KMS-11 (cell line): ENCODE measurements around the gene DHX30.

Experiments used
- H2AFZ ChIP-seq: fragments of 200-600 bp; sonication (generic); 2 replicates; pipeline ENCODE4 v1.6.1; 2016; ENCODE audit warnings: antibody characterized with exemption, mixed run types, low read depth
- H3K27ac ChIP-seq: fragments of 200-600 bp; sonication (generic); 2 replicates; pipeline ENCODE4 v1.6.1; 2016; ENCODE audit warnings: mild to moderate bottlenecking, mixed run types
- H3K27me3 ChIP-seq: fragments of 200-600 bp; sonication (generic); 2 replicates; pipeline ENCODE4 v1.6.1; 2017; ENCODE audit warnings: mild to moderate bottlenecking, low read depth, mixed run types, moderate library complexity; ENCODE audit not compliant: insufficient read depth
- H3K36me3 ChIP-seq: fragments of 200-600 bp; sonication (generic); 2 replicates; pipeline ENCODE4 v1.6.1; 2017; ENCODE audit warnings: mild to moderate bottlenecking, mixed run types; ENCODE audit not compliant: insufficient read depth
- H3K4me1 ChIP-seq: fragments of 200-600 bp; sonication (generic); 2 replicates; pipeline ENCODE4 v1.6.1; 2016; ENCODE audit warnings: mild to moderate bottlenecking, low read depth, mixed run types; ENCODE audit not compliant: poor library complexity, severe bottlenecking
- H3K4me2 ChIP-seq: fragments of 200-600 bp; sonication (generic); 2 replicates; pipeline ENCODE4 v1.7.0; 2016; ENCODE audit warnings: mild to moderate bottlenecking, mixed run types
- H3K4me3 ChIP-seq: fragments of 200-600 bp; sonication (generic); IDR thresholded peaks from 2 replicates; pipeline ENCODE4 v1.6.1; 2017; ENCODE audit warnings: low read depth, low read length, mixed read lengths; ENCODE audit not compliant: insufficient read depth
- H3K79me2 ChIP-seq: fragments of 200-600 bp; sonication (generic); 2 replicates; pipeline ENCODE4 v1.6.1; 2016; ENCODE audit warnings: low read depth, mixed run types; ENCODE audit not compliant: insufficient read depth
- H3K9ac ChIP-seq: fragments of 200-600 bp; sonication (generic); 2 replicates; pipeline ENCODE4 v1.6.1; 2016; ENCODE audit warnings: mild to moderate bottlenecking, mixed run types
- H4K20me1 ChIP-seq: fragments of 200-600 bp; sonication (generic); 2 replicates; pipeline ENCODE4 v1.6.1; 2016; ENCODE audit warnings: mild to moderate bottlenecking, mixed run types; ENCODE audit not compliant: insufficient read depth
- TF ChIP-seq, protein P1 (sequence below): fragments of 200-600 bp; sonication (generic); conservative IDR thresholded peaks from 2 replicates; pipeline ENCODE4 v1.6.1; 2017; ENCODE audit warnings: low read depth, mild to moderate bottlenecking, antibody characterized with exemption, low read length, moderate library complexity, mixed read lengths

DHX30 gene

DNA sequence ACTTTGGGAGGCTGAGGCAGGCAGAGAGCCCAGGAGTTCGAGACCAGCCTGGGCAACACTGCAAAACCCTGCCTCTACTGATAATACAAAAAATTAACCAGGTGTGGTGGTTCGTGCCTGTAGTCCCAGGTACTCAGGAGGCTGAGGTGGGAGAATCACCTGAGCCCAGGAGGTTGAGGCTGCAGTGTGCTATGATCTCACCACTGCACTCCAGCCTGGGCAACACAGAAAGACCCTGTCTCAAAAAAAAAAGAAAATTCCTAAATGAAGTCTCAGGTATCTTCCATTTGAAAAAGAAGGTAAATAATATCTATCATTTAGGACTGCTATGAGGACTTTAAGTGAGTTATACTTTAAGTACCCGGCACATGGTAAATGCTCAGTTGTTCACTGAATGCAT lies 24.2 kb upstream of the DHX30 start:
- TF ChIP-seq, protein P1, sequence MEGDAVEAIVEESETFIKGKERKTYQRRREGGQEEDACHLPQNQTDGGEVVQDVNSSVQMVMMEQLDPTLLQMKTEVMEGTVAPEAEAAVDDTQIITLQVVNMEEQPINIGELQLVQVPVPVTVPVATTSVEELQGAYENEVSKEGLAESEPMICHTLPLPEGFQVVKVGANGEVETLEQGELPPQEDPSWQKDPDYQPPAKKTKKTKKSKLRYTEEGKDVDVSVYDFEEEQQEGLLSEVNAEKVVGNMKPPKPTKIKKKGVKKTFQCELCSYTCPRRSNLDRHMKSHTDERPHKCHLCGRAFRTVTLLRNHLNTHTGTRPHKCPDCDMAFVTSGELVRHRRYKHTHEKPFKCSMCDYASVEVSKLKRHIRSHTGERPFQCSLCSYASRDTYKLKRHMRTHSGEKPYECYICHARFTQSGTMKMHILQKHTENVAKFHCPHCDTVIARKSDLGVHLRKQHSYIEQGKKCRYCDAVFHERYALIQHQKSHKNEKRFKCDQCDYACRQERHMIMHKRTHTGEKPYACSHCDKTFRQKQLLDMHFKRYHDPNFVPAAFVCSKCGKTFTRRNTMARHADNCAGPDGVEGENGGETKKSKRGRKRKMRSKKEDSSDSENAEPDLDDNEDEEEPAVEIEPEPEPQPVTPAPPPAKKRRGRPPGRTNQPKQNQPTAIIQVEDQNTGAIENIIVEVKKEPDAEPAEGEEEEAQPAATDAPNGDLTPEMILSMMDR: no peak
- peak overlapping the region; percentile 46; the same call in 1 of the 2 replicates for H3K4me2 ChIP-seq
- H3K79me2 ChIP-seq: peaks cover 61% of the 10 kb centered on the region
- no peaks in the 10 kb centered on the region for H3K36me3 ChIP-seq
- no peak overlapping the region for H3K4me3 ChIP-seq
- no peak overlapping the region for H3K9ac ChIP-seq
- H2AFZ ChIP-seq: no peak overlapping the region
- no peak overlapping the region for H3K27ac ChIP-seq
- no peaks in the 10 kb centered on the region for H4K20me1 ChIP-seq
- peaks cover 29% of the 10 kb centered on the region for H3K4me1 ChIP-seq
- no peaks in the 10 kb centered on the region for H3K27me3 ChIP-seq

DNA sequence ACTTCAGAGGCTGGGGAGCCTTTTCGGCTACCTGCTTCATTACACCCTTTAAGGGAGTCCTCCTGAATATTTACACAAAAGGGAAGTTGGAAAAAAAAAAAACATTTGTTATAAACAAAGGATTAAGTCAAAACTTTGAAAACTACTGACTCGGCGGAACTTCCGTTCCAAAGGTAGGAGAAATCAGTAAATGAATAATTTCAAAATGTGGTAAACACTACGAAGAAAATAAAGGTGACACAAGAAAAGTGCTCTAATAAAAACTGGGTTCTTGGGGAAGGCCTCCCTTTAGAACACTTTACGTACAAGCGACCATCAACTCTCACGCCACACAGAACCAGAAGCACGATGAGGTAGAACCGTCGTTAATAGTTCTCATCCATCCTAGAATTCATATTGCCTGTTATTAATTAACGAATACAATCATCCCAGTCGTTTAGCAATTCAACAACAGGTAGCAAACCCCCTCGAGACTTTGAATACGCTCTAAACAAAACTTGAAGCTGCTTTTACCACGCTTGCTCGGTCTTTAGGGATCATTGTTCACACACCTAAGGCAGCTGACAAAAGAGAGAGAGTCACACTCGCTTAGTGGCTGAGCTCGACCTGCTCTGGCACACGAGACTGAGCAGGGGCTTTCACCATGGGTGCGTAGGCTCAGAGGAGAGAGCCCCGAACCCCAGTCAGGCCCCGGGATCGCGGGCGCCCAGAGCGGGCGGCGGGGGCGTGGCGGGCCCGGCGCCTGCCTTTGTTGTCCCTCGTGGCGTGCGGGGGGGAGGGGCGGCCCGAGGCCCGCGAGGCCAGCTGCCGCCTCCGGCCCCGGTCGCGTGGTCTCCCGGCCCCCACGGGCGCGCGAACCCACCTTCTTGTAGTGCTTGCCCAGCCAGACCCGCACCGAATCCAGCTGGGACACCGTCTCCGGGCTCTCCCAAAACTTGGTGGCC lies 21.9 kb upstream of the DHX30 start:
- H2AFZ ChIP-seq: peak overlapping the region; percentile 54
- peaks cover 51% of the 10 kb centered on the region for H3K79me2 ChIP-seq
- peak overlapping the region; percentile 81; the same call in 1 of the 2 replicates for H3K9ac ChIP-seq
- no peaks in the 10 kb centered on the region for H4K20me1 ChIP-seq
- peak overlapping the region; percentile 46 for H3K4me2 ChIP-seq
- no peaks in the 10 kb centered on the region for H3K27me3 ChIP-seq
- peaks cover 31% of the 10 kb centered on the region for H3K4me1 ChIP-seq
- no peaks in the 10 kb centered on the region for H3K36me3 ChIP-seq
- H3K27ac ChIP-seq: peak overlapping the region; percentile 90
- TF ChIP-seq, protein P1: no peak
- H3K4me3 ChIP-seq: peak overlapping the region; percentile 60

DNA sequence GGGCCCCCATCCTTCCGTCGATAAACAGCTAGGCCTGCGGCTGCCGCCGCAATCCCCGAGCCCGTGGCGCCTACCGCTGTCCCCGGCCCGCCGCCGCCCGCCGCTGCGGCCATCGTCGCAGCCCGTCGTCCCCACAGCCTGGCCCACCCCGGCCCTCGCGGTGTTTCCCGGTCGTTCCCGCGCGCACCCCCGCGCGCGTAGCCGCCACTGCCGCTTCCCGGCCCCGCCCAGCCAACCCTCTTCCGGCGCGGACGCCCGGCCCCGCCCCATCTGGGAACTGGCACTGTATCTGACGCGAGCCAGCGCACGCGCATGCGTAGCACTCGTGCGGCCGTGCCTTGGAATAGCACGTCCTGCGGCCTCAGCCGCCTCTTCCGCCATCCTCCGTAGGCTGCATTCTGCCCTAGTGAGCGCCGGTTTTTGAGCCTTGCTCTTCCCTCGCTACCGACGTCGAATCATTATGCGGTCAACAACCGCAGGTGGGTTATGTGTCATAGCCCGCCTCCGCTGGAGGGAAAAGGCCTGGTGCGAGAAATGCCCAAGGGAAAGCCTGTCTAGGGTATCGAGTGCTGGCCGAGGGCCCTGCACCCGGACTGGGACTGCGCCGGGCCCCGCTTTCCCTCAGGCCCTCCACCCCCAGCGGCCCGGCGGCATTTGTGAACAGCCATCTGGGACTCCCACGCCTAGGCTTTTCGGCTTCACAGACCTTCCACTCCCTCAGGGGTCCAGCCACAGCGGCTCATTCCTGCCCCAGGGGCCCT lies 21.1 kb upstream of the DHX30 start, which contains the start of gene SMARCC1:
SMARCC1 (minus strand) TSS at position 209 of the 761 bp plus-strand sequence; CDS start at position 113, 96 bp downstream.
- TF ChIP-seq, protein P1: no peak
- H3K4me2 ChIP-seq: peak within 1 kb of the TSS; percentile 86
- peak within 1 kb of the TSS; percentile 54 for H2AFZ ChIP-seq
- H3K9ac ChIP-seq: peak within 1 kb of the TSS; percentile 81
- peak within 1 kb of the TSS; percentile 90 for H3K27ac ChIP-seq
- peak within 1 kb of the TSS; percentile 60 for H3K4me3 ChIP-seq
- no peaks in the 10 kb centered on the region for H4K20me1 ChIP-seq
- H3K36me3 ChIP-seq: no peaks in the 10 kb centered on the region
- H3K27me3 ChIP-seq: no peaks in the 10 kb centered on the region
- H3K79me2 ChIP-seq: peaks cover 44% of the 10 kb centered on the region
- peaks cover 31% of the 10 kb centered on the region for H3K4me1 ChIP-seq

DNA sequence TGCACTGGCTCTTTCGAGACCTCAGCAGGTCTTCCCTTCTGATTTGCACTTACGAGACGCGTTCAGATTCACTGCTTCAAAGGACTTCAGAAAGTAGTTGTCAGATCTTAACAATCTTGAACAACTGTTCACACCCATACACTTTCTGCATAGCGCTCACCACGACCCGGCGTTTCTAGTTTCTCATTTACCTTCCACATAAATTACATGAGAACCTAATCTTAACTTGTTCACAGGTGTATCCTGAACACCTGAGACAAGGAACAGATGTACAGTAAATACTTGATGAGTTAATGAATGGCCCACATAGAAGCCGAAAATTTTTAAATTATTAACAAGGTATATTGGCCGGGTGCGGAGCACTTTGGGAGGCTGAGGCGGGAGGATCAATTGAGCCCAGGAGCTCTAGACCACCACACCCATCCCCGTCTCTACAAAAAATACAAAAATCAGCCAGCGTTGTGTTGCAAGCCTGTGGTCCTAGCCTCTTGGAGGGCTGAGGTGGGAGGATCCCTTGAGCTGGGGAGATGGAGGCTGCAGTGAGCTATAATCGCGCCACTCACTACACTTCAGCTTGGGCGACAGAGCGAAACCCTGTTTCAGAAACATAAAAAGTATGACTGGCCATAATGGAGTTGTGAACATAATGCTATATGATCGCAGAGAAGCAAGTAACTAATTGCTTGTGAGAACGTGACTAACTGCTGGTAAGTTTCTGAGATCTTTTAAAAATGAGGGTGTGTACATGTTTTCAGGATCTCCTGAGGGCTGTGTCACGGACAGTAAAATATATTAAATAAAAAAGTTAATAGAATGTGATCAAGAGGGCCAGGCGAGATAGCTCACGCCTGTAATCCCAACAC lies 20.3 kb upstream of the DHX30 start:
- Histone ChIP-seq H4K20me1 (no peaks in the 10 kb centered on the region), H3K36me3 (no peaks in the 10 kb centered on the region), H3K27ac (peak overlapping the region; percentile 90), H3K79me2 (peaks cover 36% of the 10 kb centered on the region), H3K4me1 (peaks cover 31% of the 10 kb centered on the region), H3K27me3 (no peaks in the 10 kb centered on the region), H3K4me3 (no peak overlapping the region), H3K4me2 (peak overlapping the region; percentile 86), H3K9ac (peak overlapping the region; percentile 81), H2AFZ (peak overlapping the region; percentile 52)
- TF ChIP-seq, protein P1: no peak
